ENCODE measurements around the gene GPLD1.
"Not testable (repeated sequence)": the region's sequence is repeated elsewhere in the genome, so short reads cannot be mapped to it uniquely, and the experiment has no call there.

The GPLD1 gene

DNA sequence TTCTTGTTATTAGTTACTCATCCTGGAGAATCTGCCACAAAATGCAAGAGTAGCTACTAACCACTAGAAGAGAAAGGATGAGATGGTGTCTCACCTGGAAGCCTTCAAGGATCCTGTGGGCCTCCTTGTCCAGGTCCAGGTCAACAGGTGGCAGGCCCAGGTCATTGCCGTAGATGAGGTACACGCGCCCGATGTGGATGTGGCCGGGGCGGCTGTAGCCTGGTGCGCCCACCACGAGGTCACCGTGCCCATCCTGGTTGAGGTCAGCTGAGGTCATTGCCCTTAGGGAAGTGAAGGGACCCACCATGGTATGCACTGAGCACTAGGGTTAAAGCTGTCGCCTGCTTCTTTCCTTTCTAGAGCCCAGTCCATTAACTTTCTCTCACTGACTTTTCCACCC is 35.5 kb downstream of the GPLD1 start:
- DNase-seq (ENCODE audit: low read depth), result no peak

DNA sequence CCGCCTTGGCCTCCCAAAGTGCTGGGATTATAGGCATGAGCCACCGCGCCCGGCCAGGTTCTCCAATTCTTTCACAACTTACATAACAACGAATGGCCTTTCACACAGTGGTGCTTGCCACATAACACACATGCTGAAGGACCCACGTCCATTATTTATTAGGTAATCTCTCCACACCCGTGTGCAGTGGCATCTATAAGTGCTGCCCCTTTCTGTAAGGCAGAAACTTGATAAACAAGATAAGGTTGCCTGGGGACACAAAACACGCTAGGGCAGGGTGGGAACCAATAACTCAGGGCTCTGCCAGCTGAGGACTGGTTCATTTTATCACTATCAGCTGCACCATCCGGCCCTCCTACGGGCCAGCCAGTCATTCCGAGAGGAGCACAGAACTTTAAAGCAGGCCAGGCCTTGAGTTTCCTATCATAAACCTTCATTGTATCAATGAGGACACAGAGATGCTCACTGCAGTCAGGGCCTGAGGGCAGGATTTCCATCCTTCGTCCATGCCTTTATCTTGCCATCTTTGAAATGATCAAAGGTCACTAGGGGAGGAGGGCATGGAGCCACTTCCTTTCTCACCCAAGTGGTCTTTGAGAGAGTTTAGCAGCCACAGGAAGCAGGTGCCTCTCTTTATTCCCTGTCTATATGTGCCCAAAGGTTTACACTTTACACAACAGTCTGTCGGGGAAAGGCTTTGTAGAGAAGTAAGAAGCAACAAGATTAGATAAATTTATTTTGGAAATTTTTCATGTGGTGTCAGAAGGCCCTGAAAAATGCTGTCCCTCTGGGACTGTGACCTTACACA is 37.6 kb downstream of the GPLD1 start:
- DNase-seq (ENCODE audit: low read depth), result no peak

DNA sequence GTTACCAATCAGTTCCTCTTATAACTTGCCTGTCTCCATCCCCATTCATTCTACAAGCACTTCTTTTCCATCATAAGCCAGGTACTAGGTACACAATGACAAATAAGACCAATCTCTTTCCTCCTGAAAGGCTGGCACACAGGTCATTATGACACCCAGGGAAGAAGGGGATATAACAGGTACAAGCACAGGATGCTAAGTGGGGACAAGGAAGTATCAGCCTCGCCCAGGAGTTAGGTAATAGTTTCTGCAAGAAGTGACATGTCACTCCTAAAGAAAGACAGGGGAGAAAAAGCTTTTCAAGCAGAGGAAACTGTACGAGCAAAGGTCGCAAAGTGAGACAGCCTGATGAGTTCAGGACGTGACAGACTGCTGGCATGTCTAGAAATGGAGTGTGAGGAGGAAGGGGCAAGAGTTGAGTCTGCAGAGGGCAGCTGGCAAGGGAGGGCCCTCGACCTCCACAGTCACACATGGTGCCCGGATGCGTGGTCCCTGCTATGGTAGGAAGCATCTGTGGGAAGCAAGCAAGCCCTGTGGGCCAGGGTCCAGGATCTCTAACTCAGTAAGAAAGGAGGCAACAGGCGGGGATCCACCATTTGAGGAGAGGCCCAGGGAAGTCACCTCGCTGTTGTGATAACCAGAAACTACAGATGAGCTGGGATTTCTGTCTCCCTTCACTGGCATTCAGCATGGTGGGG is 40.4 kb downstream of the GPLD1 start:
- no peak for DNase-seq (ENCODE audit: low read depth)

DNA sequence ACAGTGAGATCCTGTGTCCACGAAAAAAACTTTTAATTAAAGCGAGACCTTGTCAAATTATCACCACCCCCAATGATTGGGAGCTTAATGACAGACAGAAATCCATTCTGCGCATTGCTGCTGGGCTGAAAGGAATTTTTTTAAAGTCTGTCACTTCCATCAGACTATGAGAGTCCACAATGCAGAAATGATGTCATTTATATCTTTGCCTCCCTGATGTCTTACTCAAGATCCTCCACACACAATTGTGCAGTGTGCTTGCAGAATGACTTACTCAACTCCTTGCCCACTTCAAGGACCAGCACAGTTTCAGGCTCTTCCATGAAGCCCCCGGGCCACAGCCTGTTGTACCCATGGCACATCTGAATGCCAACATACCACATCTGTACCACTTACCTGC is 41.0 kb downstream of the GPLD1 start:
- DNase-seq (ENCODE audit: low read depth), result no peak

DNA sequence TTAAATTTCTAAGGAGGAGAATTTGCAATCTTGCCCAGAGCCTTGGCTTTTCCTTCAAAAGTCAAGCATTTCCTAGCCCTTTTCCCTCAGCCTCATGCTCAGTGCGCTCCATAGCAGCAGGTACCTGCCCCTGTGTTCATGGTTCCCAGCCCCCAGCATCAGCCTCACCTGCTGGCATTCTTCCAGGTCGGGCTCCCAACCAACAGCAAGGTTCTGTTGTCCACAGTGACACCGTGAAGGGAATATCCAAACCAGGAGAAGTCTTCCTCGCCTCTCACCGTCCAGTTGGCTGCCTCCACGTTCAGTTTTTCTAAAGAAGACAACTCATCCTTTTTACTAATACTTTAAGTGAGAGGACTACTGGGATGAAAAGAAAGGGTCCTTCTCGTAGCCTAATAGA is 42.7 kb downstream of the GPLD1 start:
- DNase-seq (ENCODE audit: low read depth), result no peak

DNA sequence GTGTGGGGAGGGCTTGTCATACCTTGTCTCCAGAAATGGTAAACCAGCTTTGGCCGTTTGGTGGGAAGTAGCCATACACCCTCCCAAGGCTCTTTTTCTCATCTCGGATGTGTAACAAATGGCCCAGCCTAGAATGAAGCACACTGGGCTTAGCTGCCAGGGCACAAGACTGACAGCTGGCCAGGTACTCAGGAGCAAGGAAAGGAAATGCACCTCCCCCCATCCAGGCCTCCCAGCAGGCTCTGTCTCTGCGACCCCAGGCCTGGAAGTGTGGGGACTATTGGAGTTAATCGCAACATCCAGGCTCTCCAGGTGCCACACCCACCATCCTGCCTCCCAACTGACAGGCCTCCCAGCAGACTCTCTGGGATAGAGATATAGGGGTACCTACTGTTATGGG is 43.7 kb downstream of the GPLD1 start:
- DNase-seq (ENCODE audit: low read depth), result no peak

DNA sequence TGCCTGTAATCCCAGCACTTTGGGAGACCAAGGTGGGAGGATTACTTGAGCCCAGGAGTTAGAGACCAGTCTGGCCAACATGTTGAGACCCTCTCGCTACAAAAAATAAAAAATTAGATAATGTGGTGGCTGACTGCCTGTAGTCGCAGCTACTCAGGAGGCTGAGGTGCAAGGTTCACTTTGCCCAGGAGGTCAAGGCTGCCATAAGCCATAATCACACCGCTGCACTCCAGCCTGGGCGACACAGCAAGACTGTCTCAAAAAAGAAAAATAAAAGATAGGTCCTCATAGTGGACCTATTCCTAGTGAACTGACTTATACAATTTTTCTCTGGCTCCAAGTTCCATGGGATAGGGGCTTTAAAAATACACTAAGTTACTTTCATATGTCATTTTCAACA is 44.8 kb downstream of the GPLD1 start:
- no peak for DNase-seq (ENCODE audit: low read depth)

DNA sequence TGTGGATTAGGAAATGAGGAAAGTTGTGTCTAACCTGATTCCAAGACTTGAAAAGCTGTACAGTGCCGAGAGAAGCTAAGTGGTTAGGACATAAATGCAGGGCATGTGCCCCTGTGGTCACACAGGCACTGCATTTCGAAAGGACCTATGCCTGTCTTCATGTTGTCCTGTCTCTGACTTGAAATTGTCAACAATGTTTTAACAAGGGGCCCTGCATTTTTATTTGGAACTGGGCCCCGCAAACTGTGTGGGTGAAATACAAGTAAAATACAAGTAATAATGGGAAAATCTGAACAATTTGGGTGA is 47.8 kb downstream of the GPLD1 start:
- no peak for DNase-seq (ENCODE audit: low read depth)

DNA sequence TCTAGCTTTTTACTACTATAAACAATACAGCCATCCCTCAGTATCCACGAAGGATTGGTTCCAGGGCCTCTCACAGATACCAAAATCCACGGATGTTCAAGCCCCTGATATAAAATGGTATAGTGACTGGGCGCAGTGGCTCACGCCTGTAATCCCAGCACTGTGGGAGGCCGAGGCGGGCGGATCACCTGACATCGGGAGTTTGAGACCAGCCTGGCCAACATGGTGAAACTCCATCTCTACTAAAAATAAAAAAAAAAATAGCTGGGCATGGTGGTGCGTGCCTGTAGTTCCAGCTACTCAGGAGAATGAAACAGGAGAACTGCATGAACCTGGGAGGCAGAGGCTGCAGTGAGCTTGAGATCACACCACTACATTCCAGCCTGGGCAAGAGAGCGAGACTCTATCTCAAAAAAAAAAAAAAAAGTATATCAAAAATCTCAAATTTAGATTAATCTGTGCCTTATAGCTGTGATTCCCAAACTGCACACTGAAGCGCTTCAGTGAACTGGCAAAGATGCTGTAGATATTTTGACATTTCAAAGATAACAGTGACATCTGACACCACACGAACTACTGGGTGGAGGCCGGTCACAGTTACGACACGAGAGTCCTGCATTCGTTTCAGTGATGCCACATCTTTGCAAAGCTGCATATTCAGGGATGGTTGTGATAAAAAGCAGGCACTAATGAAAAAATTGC is 48.3 kb downstream of the GPLD1 start:
- no peak for DNase-seq (ENCODE audit: low read depth)

DNA sequence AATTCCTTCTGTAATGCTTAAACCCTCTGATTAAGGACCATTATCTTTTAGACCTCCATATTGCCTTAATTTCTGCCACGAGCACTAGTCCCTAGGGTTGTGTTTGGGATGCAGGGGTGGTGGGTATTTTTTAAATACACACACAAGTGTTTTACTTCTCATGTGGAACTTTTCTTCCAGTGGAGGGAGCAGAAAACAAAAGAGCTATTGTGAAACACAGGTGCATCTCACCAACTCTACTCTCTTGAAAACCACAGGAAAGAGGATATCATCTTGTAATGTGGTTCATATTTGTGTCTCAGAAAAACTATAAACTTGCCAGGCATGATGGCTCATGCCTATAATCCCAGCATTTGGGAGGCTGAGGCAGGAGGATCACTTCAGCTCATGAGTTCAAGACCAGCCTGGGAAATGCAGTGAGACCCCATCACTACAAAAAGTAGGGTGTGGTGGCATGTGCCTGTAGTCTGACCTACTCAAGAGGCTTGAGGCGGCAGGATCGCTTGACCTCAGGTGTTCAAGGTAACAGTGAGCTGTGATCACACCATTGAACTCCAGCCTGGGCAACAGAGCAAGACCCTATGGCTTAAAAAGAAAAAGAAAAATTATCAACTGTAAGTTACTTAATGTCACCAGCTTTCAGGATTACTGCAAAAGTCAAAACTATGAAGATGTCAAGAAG is 49.4 kb downstream of the GPLD1 start:
- no peak for DNase-seq (ENCODE audit: low read depth)

DNA sequence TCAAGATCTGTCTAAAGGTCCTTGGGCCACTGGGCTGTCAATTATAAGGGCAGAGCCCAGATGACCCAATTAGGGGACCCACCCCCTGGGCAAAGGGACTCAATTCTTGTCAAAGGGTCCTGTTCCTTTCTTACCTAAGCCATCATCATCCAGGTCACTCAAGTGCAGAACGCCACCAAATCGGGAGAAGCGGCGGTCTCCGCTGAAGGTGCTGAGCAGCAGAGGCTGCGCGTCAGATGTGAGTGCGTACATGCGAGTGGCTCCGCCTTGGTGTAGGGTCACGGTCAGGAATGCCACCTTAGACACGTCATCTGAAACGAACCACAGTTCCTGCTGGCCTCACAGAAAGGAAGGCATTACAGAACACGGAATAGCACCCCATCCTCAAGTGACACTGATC is 52.4 kb downstream of the GPLD1 start:
- no peak for DNase-seq (ENCODE audit: low read depth)

DNA sequence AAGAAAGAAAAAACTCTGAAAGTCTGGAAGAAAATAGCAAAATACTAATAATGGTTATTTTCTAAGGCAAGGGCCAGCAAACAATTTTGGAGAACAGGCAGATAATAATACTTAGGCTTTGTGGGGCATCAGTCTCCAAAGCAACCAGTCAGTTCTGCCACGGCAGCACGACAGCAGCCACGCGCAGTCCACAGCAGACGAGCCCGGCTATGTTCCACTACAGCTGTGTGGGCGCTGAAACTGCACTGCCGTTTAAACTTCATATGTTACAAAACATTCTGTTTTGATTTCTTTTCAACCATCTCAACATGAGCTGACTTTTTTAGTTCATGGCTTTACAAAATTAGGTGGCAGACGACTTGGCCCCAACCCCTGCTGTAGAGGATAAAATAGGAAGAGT is 56.8 kb downstream of the GPLD1 start:
- no peak for DNase-seq (ENCODE audit: low read depth)

DNA sequence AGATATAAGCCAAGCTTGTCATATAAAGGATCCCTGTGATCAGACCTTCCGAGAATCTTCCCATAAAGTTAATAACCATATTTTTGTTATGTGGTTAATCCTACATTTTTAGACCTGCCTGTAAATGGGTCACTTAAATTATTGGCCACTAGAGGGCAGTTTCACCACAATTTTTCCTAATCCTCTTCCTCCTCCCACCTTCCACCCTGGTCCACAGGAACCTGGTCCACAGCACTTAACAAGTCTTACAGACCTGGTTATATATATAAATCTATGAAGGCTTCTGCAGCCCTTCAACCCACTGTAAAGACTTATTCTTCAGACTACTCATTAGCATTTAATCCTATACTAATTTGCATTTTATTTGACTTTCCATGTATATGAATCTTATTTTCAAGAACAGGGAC is 58.3 kb downstream of the GPLD1 start:
- no peak for DNase-seq (ENCODE audit: low read depth)

DNA sequence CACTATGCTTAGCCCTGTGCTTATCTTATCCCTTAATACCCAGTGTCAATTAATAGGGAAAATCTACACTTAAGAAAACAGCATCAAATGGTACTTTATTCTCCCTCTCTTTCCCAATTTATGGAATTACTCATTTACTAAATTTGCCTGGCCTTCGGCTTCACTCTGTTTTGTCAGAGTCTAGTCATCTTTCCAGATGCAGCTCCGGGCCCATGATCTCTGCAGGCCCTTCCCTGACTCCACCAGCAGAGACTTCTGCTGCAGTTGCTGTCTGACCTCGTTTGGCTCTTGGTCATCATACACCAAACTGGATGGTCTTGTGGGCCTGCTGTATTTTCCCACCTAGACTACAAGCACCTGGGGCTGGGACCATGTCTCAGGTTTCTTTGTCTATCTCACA is 59.3 kb downstream of the GPLD1 start:
- no peak for DNase-seq (ENCODE audit: low read depth)

DNA sequence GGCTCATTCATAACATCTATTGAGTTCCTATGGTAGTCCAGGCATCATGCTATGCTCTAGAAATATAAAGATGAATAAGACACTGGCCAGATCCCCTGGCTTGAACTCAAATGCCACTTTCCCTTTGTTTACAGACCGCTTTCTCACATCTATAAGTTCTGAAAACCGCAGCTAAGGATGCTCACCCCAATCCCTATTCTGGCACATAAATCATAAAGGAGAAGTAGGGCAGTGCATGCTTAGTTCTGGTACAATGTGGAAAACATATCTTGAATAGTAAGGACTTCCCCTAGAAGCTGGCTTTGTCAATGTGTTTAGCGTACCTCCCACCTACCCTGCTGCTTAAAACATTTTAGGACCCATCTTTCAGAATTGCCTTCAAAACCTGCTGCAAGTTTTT is 60.2 kb downstream of the GPLD1 start:
- no peak for DNase-seq (ENCODE audit: low read depth)

DNA sequence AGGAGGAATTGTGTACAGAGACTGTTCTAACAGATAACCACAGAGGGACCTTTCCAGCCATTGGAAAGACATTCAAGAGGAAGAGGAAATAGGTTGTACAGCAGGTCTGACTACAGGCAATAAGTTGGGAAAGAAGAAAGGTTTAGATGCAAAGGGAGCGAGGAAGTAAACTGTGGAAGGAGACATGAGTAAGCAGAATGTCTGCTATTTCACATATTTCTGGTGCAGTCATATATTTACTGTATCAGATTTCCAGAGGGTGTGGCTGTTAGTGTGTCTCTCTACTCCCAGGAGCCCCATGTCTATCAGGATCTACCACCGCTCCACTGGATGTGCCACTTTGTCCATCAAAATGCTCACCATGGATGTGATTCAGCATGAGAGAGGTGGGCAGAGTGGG is 60.8 kb downstream of the GPLD1 start:
- no peak for DNase-seq (ENCODE audit: low read depth)

DNA sequence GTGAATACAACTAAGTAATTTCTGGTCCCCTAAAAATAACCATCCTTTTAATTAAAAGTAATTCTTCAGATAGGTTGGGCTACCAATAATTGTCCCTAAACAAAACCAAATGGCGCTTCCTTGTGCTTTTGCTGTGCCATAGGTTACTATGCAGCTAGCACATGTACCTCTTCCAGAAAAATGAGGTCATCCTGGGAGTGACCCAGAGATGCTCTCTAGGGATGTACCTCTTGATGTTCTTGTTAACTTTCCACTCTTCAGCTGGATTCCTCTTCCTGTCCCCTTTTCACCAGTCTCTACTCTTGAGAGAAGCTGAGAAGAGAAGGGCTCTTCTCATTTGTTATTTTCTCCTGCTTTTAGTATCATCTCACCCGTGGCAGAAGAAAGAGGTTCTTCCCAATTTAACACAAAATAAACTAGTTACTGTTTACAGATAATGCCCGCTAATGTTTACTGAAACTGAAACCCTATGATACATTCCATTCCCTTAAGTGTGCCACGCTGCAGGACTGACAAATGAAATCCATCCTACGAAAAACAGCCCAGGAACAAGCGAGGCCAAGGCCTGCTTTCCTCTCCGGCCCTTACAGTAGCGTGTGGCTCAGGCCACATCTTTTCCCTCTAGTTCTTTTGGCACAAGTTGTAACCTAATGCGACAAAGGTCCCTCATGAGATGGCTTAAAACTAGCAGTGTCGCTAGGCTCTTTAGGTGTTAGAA is 62.5 kb downstream of the GPLD1 start:
- no peak for DNase-seq (ENCODE audit: low read depth)

DNA sequence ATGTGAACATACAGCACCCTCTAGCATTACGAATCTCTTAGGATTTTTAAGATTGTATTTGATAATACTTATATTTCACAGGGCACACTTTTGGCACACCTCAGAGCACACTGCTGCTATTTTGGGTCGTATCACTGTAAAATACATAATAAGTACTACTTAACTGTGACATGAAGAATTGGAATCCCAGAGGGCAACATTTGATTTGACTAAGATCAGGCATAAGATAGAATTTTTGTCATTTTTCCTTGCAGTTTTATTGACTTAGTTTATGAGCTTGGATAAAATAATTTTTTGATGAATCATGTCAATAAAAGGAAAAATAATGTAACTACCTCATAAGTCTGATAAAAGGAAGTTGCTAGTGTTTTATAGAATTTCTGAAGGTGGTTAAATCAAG is 64.3 kb downstream of the GPLD1 start:
- DNase-seq (ENCODE audit: low read depth), result no peak

DNA sequence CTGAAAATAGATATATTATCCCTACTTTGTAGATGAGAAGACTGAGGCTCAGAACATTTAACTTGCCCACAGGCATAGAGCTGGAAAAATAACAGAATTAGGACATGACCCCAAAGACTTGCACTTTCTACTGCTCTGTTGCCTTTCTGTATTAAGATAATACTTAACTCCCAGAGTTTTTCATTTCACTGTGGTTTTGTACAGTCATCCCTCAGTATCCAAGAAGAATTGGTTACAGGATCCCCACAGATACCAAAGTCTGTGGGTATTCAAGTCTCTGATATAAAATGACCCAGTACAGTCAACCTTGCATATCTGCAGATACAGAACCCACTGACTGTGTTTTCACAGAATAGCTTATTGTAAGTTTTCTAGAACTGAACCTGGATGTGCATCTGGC is 69.9 kb downstream of the GPLD1 start:
- DNase-seq (ENCODE audit: low read depth), result no peak

DNA sequence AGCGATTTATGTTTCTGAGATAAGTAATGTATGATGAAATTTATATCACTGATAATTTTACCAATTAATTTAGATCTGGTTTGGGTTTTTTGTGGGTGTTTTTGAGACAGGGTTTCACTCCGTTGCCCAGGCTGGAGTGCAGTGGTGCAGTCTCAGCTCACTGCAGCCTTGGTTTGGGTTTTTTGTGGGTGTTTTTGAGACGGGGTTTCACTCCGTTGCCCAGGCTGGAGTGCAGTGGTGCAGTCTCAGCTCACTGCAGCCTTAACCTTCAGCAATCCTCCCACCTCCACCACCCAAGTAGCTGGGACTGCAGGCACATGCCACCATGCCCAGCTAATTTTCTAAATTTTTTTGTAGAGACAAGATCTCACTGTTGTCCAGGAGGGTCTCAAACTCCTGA is 73.6 kb downstream of the GPLD1 start:
- no peak for DNase-seq (ENCODE audit: low read depth)

DNA sequence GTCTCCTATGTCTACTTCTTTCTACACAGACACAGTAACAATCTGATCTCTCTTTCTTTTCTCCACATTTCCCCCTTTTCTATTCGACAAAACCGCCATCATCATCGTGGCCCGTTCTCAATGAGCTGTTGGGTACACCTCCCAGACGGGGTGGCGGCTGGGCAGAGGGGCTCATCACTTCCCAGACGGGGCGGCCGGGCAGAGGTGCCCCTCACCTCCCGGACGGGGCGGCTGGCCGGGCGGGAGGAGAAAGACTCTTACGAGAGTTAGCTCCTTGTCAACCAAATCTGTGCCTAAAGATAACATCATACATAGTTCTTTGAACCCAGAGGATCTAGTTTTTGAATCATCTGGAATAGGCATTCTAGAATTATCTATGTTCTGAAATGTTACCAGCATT is 74.8 kb downstream of the GPLD1 start:
- DNase-seq (ENCODE audit: low read depth), result not testable (repeated sequence)

DNA sequence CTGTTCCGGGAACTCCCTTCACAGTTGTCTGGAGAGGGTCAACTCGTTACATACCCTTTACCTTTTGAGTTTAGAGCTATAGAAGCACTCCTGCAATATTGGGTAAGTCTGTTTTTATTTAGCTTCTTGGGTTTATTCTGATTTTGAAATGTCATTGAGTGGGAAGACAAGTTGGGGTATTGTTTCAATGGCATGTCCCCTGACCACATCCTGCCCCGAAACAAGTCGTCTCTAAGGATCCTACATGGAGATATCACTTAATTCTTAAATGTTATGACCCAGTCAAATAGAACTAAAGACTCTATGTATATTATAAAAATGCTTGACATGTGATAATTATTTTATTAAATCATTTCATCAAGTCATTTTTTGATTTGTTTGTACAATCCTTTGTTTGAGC is 77.1 kb downstream of the GPLD1 start:
- no peak for DNase-seq (ENCODE audit: low read depth)
